ENCODE measurements around the gene PRRC2A. TPM values are rescaled to one million over a fixed set of nuclear protein-coding genes. Genes with fewer than 3 reads are reported as not detected.

The PRRC2A gene
- total RNA-seq, 3 donors from 2014 or later: 290 to 309 (median 306) TPM

DNA sequence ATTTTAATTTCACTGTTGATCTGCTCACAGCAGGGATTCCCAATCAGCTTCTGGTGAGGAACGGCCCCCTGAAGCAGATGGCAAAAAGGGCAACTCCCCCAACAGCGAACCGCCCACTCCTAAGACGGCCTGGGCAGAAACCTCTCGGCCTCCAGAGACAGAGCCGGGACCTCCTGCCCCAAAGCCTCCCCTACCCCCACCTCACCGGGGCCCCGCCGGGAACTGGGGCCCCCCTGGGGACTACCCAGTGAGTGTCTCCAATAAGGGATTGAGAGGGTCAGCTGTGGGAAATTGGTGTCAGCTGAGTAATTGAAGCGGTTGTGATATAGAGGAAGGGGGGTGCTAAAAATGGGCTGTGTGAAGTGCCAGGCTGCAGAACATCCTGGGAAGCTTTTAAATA is 6.4 kb downstream of the PRRC2A start:
- H3K4me1 Mint-ChIP-seq (ENCODE audit: low read depth): peaks cover 14% of the 10 kb centered on the region

DNA sequence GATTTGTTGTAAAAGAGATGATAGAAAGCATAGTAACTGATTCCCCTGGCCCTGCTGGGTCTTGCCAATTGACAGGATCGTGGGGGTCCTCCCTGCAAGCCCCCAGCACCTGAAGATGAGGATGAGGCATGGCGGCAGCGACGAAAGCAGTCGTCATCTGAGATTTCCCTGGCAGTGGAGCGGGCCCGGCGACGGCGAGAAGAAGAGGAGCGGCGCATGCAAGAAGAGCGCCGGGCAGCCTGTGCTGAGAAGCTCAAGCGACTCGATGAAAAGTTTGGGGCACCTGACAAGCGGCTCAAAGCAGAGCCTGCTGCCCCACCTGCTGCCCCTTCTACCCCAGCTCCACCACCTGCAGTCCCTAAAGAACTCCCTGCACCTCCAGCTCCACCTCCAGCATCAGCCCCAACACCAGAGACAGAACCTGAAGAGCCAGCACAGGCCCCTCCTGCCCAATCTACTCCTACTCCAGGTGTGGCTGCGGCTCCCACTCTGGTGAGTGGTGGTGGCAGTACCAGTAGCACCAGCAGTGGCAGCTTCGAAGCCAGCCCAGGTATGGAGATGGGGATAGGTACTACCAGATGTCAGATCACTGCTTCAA is 7.3 kb downstream of the PRRC2A start:
- Mint-ChIP-seq H3K27me3 (ENCODE audit: low read depth) (no peaks in the 10 kb centered on the region), H3K36me3 (ENCODE audit: insufficient read depth) (peaks cover 52% of the 10 kb centered on the region), H3K9me3 (no peaks in the 10 kb centered on the region), H3K4me3 (no peak overlapping the region), H3K4me1 (ENCODE audit: low read depth) (peaks cover 6% of the 10 kb centered on the region)
- ATAC-seq (no peak), DNase-seq (no peak)

More for the DNA sequence above, 6.4 kb downstream of the PRRC2A start:
- H3K9me3 Mint-ChIP-seq: no peaks in the 10 kb centered on the region
- ATAC-seq (no peak), DNase-seq (no peak)
- no peak overlapping the region for H3K4me3 Mint-ChIP-seq
- H3K36me3 Mint-ChIP-seq (ENCODE audit: insufficient read depth): peaks cover 56% of the 10 kb centered on the region
- no peaks in the 10 kb centered on the region for H3K27me3 Mint-ChIP-seq (ENCODE audit: low read depth)

DNA sequence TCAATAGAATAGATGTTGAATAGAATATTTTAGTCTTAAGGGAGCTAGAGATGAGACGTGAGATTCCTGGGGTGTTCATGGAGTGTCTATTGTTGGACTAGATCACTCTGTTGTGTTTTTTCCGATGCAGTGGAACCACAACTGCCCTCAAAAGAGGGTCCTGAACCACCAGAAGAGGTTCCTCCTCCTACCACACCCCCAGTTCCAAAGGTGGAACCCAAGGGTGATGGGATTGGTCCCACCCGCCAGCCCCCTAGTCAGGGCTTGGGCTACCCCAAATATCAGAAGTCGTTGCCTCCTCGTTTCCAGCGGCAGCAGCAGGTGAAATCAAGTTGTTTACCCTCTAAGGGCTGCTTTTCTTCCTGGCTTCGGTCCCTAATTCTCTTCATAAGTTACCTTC is 8.5 kb downstream of the PRRC2A start:
- DNase-seq (no peak), ATAC-seq (no peak)
- peaks cover 50% of the 10 kb centered on the region for H3K36me3 Mint-ChIP-seq (ENCODE audit: insufficient read depth)
- no peaks in the 10 kb centered on the region for H3K9me3 Mint-ChIP-seq
- H3K4me3 Mint-ChIP-seq: no peak overlapping the region
- peaks cover 2% of the 10 kb centered on the region for H3K4me1 Mint-ChIP-seq (ENCODE audit: low read depth)
- no peaks in the 10 kb centered on the region for H3K27me3 Mint-ChIP-seq (ENCODE audit: low read depth)

DNA sequence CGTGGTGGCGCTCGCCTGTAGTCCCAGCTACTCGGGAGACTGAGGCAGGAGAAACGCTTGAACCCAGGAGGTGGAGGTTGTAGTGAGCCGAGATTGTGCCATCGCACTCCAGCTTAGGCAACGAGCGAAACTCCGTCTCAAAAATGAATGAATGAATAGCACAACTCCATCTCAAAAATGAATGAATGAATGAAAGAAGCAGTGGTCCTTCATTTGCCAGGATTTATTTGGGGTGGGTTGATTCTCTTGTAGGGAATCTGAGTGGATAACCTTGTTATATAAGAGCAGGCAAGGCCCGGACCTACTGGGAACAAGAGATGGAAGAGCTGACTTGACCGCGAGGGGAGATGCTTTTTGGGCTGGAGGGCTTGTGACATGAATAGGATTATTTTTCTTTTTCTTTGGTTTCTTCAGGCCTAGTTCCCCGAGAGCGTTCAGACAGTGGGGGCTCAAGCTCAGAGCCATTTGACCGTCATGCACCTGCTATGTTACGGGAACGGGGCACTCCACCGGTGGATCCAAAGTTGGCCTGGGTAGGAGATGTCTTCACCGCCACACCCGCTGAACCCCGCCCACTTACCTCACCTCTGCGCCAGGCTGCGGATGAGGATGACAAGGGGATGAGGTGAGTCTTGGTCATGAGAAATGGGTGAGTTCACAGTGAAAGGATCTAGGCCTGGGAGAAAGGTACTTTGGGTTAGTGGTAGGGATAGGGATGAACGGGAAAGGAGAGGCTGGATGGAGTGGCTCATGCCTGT is 9.8 kb downstream of the PRRC2A start:
- Mint-ChIP-seq H3K9me3 (no peaks in the 10 kb centered on the region), H3K4me3 (no peak overlapping the region), H3K4me1 (ENCODE audit: low read depth) (peaks cover 2% of the 10 kb centered on the region), H3K27me3 (ENCODE audit: low read depth) (no peaks in the 10 kb centered on the region), H3K36me3 (ENCODE audit: insufficient read depth) (peaks cover 53% of the 10 kb centered on the region)
- no peak for ATAC-seq
- DNase-seq: no peak

DNA sequence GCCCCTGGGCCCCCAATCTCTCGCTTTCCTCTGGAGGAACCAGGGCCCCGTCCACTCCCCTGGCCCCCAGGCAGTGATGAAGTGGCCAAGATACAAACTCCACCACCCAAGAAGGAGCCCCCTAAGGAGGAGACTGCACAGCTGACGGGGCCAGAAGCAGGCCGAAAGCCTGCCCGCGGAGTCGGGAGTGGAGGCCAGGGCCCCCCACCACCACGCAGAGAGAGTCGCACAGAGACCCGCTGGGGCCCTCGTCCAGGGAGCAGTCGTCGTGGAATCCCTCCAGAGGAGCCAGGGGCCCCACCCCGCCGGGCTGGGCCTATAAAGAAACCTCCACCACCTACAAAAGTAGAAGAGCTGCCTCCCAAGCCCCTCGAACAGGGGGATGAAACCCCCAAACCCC is 10.7 kb downstream of the PRRC2A start:
- no peak for ATAC-seq

DNA sequence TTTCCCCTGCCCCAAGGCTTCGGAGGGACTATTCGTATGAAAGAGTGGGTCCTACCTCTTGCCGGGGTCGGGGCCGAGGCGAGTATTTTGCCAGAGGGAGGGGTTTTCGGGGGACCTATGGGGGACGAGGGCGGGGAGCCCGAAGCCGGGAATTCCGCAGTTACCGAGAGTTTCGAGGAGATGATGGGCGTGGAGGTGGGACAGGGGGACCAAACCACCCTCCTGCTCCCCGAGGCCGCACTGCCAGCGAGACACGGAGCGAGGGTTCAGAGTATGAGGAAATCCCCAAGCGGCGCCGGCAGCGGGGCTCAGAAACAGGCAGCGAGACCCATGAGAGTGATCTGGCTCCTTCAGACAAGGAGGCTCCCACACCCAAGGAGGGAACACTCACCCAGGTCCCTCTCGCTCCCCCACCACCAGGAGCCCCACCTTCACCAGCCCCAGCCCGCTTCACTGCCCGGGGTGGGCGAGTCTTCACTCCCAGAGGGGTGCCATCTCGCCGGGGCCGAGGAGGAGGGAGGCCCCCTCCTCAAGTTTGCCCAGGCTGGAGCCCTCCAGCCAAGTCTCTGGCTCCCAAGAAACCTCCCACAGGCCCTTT is 11.3 kb downstream of the PRRC2A start:
- no peaks in the 10 kb centered on the region for H3K27me3 Mint-ChIP-seq (ENCODE audit: low read depth)
- DNase-seq (no peak), ATAC-seq (no peak)
- H3K4me1 Mint-ChIP-seq (ENCODE audit: low read depth): no peaks in the 10 kb centered on the region
- no peaks in the 10 kb centered on the region for H3K9me3 Mint-ChIP-seq
- peaks cover 50% of the 10 kb centered on the region for H3K36me3 Mint-ChIP-seq (ENCODE audit: insufficient read depth)
- no peak overlapping the region for H3K4me3 Mint-ChIP-seq

More for the DNA sequence above, 10.7 kb downstream of the PRRC2A start:
- H3K27me3 Mint-ChIP-seq (ENCODE audit: low read depth): no peaks in the 10 kb centered on the region
- H3K9me3 Mint-ChIP-seq: no peaks in the 10 kb centered on the region
- peaks cover 2% of the 10 kb centered on the region for H3K4me1 Mint-ChIP-seq (ENCODE audit: low read depth)
- H3K36me3 Mint-ChIP-seq (ENCODE audit: insufficient read depth): peaks cover 52% of the 10 kb centered on the region
- no peak for DNase-seq
- H3K4me3 Mint-ChIP-seq: no peak overlapping the region

DNA sequence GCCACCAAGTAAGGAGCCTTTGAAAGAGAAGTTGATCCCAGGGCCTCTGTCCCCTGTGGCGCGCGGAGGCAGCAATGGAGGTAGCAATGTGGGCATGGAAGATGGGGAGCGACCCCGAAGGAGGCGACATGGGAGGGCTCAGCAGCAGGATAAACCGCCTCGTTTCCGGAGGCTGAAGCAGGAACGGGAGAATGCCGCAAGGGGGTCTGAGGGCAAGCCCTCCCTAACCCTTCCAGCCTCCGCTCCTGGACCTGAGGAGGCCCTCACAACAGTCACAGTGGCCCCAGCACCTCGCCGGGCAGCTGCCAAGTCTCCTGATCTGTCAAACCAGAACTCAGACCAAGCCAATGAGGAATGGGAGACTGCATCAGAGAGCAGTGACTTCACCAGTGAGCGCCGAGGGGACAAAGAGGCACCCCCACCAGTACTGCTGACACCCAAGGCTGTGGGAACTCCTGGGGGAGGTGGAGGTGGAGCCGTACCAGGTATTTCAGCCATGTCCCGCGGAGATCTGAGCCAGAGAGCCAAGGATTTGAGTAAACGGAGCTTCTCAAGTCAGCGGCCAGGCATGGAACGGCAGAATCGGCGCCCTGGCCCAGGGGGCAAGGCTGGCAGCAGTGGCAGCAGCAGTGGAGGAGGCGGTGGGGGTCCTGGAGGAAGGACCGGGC is 11.9 kb downstream of the PRRC2A start:
- DNase-seq (no peak), ATAC-seq (no peak)
- H3K9me3 Mint-ChIP-seq: no peaks in the 10 kb centered on the region
- no peak overlapping the region for H3K4me3 Mint-ChIP-seq
- H3K36me3 Mint-ChIP-seq (ENCODE audit: insufficient read depth): peaks cover 51% of the 10 kb centered on the region
- no peaks in the 10 kb centered on the region for H3K27me3 Mint-ChIP-seq (ENCODE audit: low read depth)
- H3K4me1 Mint-ChIP-seq (ENCODE audit: low read depth): no peaks in the 10 kb centered on the region

DNA sequence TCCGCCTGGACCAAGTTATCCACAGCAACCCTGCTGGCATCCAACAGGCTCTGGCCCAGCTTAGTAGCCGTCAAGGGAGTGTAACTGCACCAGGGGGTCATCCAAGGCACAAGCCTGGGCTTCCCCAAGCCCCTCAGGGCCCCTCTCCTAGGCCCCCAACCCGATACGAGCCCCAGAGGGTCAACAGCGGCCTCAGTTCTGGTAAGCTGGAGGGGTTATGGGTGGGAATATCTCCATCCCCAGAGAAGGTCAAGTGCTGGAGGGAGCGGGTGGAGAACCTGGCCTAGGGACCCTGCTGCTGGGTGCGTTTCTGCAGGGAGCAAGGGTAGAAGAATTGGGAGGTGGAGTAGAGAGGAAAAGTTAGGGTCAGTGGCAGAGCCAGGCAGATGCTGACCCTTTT is 12.9 kb downstream of the PRRC2A start:
- no peaks in the 10 kb centered on the region for H3K27me3 Mint-ChIP-seq (ENCODE audit: low read depth)
- DNase-seq: no peak
- peaks cover 42% of the 10 kb centered on the region for H3K36me3 Mint-ChIP-seq (ENCODE audit: insufficient read depth)
- ATAC-seq: no peak
- H3K9me3 Mint-ChIP-seq: no peaks in the 10 kb centered on the region
- no peaks in the 10 kb centered on the region for H3K4me1 Mint-ChIP-seq (ENCODE audit: low read depth)
- H3K4me3 Mint-ChIP-seq: no peak overlapping the region

DNA sequence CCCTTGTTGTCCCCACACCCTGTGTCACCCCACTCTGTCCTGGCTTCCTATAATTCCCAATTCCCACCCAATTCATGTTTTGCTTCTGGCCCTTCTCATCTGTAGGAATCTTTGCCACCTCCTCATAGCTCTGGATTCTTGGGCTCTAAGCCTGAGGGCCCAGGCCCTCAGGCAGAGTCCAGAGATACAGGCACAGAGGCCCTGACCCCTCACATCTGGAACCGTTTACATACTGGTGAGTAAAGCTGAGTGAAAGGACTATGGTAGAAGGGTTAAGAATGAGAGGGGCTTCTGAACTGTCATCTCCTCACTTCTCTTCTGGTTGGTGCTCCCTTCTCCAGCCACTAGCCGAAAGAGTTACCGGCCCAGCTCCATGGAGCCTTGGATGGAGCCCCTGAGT is 13.6 kb downstream of the PRRC2A start:
- H3K27me3 Mint-ChIP-seq (ENCODE audit: low read depth): no peaks in the 10 kb centered on the region
- no peak for ATAC-seq
- DNase-seq: no peak
- H3K9me3 Mint-ChIP-seq: no peaks in the 10 kb centered on the region
- peaks cover 43% of the 10 kb centered on the region for H3K36me3 Mint-ChIP-seq (ENCODE audit: insufficient read depth)
- no peaks in the 10 kb centered on the region for H3K4me1 Mint-ChIP-seq (ENCODE audit: low read depth)
- H3K4me3 Mint-ChIP-seq: no peak overlapping the region

DNA sequence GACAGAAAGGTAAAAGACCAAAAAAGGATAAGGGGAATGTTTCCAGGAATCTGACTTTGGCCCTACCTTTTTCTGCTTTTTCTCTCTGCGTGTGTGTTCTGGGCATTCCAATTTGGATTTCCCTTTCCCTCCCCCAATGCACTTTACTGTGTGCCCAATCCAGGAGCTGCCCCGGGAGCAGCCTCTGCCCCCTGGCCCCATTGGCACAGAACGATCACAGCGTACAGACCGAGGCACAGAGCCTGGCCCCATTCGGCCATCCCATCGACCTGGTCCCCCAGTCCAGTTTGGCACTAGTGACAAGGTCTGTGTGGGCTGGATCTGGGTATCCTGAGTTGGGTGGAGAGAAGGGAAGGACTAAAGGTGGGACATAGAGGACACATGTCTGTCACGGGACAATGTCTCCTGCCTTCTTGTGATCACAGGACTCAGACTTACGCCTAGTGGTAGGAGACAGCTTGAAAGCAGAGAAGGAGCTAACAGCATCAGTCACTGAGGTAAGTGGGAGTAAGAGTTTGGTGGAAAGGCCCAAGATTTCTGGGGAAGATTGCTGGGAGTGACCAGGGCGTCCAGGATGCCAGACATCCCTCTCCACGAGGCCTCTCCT is 14.6 kb downstream of the PRRC2A start:
- H3K4me1 Mint-ChIP-seq (ENCODE audit: low read depth): peaks cover 5% of the 10 kb centered on the region
- H3K36me3 Mint-ChIP-seq (ENCODE audit: insufficient read depth): peaks cover 45% of the 10 kb centered on the region
- H3K4me3 Mint-ChIP-seq: no peak overlapping the region
- H3K27me3 Mint-ChIP-seq (ENCODE audit: low read depth): no peaks in the 10 kb centered on the region
- DNase-seq (no peak), ATAC-seq (no peak)
- H3K9me3 Mint-ChIP-seq: no peaks in the 10 kb centered on the region

DNA sequence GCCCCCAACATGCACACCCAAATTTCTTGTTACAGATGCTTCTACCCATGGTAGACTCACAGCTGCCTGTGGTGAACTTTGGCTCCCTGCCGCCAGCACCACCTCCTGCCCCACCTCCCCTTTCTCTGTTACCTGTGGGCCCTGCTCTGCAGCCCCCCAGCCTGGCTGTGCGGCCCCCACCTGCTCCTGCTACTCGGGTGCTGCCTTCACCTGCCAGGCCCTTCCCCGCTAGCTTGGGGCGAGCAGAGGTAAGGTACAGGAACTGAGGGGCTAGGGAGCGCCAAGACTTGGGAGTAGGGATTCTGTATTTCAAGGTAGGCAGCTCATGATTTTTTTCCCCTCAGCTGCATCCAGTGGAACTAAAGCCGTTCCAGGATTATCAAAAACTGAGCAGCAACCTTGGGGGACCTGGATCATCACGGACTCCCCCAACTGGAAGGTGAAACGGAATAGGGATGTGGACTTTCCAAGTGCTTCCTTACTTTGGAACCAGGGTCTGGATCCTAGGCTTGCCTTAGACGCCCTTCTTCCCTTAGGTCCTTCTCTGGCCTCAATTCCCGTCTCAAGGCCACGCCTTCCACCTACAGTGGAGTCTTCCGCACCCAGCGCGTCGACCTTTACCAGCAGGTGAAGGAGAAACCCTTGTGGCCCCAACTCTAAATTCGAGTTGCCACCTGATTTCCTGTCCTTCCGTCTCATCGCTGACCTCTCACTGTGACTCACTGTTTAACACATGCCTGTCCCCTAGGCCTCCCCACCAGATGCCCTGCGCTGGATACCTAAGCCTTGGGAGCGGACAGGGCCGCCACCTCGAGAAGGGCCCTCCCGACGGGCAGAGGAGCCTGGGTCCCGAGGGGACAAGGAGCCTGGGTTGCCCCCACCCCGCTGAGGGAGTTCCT is 16.4 kb downstream of the PRRC2A start:
- DNase-seq: no peak
- Mint-ChIP-seq H3K27me3 (ENCODE audit: low read depth) (no peaks in the 10 kb centered on the region), H3K4me3 (no peak overlapping the region), H3K36me3 (ENCODE audit: insufficient read depth) (peaks cover 43% of the 10 kb centered on the region), H3K9me3 (no peaks in the 10 kb centered on the region), H3K4me1 (ENCODE audit: low read depth) (peaks cover 5% of the 10 kb centered on the region)
- no peak for ATAC-seq

DNA sequence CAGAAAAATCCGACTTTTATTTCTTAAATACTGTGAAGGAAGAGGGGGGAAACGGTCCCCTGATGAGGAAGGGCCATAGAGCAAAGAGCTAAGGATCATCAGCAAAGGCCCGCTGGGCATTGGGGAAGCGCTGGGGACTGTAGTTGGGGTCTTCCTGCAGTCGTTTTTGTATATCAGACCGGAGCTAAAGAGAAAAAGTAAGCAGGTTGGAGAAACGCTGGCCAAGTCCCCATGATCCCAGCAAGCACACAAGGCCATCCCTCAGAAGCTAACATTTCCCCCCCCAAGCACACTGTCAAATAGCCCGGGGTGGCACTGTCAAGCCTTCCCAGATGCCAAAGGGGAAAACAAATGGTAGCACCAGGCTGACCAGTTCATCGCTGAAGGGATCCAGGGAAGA is 18.5 kb downstream of the PRRC2A start:
- Mint-ChIP-seq H3K4me3 (no peak overlapping the region), H3K9me3 (no peaks in the 10 kb centered on the region), H3K36me3 (ENCODE audit: insufficient read depth) (peaks cover 37% of the 10 kb centered on the region), H3K27me3 (ENCODE audit: low read depth) (no peaks in the 10 kb centered on the region), H3K4me1 (ENCODE audit: low read depth) (peaks cover 5% of the 10 kb centered on the region)
- peak in 1 of 2 donors; percentile 8 for ATAC-seq
- DNase-seq: no peak

DNA sequence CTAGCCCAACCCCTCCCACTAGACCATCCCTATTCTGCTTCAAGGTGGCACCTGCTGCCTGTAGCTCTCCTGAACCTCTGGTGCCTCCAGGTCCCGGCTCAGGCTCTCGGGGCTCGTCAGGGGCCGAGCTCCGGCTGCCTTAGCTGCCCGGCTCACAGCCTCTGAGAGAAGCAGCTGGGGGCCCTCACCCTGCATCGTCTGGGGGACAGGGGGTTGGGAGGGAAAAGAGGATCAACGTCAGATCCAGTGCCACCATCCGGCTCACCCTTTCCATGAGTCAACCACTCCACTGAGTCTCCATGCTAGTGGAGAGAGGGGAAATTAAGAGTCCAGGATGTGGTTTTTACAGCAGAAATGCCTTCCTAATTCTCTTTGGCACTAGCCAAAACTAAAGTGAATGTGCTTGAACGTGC is 18.9 kb downstream of the PRRC2A start:
- no peaks in the 10 kb centered on the region for H3K9me3 Mint-ChIP-seq
- peaks cover 35% of the 10 kb centered on the region for H3K36me3 Mint-ChIP-seq (ENCODE audit: insufficient read depth)
- ATAC-seq: peak in 1 of 2 donors; percentile 30
- H3K4me3 Mint-ChIP-seq: no peak overlapping the region
- peaks cover 5% of the 10 kb centered on the region for H3K4me1 Mint-ChIP-seq (ENCODE audit: low read depth)
- no peak for DNase-seq
- H3K27me3 Mint-ChIP-seq (ENCODE audit: low read depth): no peaks in the 10 kb centered on the region
